Heart left ventricle (tissue), 13 donors: ENCODE data around the gene SNX8.

Experiments used
- CTCF ChIP-seq, 12 donors: fragments of 200-600 bp; sonication (generic) in 4 of 12; IDR thresholded peaks; one replicate each; pipeline versions ENCODE4 v1.5.0 to v1.8.0; 2018 to 2022; ENCODE audit warnings: antibody characterized with exemption in 12 of 12, mild to moderate bottlenecking in 5 of 12
- POLR2A ChIP-seq, 2 donors: fragments of 450-650 bp; IDR thresholded peaks; one replicate each; pipeline ENCODE4 v1.6.1; 2017; ENCODE audit warnings: antibody characterized with exemption in 2 of 2, mild to moderate bottlenecking in 2 of 2, moderate library complexity in 2 of 2
- donor health status: ischemic (EF 13 %, LVEDD 7.1; RV severe dilation, severe dysfunction).
- donor health status: DM: no; HTN: yes; CAD: no.
- donor health status: DM: no; HTN: no; CAD: no.
- donor health status: ischemic (EF 25% LVEDD 6.9; RV normal size, moderate dysfunction).
- donor health status: ischemic (EF 25% LVEDD 5.7; RV mildly dilated, moderate dysfunction).
- donor health status: ischemic (EF 35%, LVEDD 5.7; RV mildly dilated, moderate dysfunction).
- donor health status: nonischemic (EF 11% LVEDD 7.7; RV severe dilation, severe dysfunction).
- donor health status: DM: yes; HTN: yes; CAD: no.
- donor health status: PGD.
- donor health status: ischemic (EF 29% LVEDD 5.4; RV normal size, mild dysfunction).
- donor health status: nonischemic (EF 23%, LVEDD 6.1; RV moderate dilation, normal function).

- TF ChIP-seq CTCF (IDR thresholded peaks at IDR 0.05) (no peak), POLR2A (IDR thresholded peaks at IDR 0.05) (no peak)
Observed at GRCh38 chr7:2271273-2272026, 42.8 kb downstream of the SNX8 start.
